ENCODE data around the gene MAP3K20. TPM values are rescaled to one million over a fixed set of nuclear protein-coding genes. Genes with fewer than 3 reads are reported as not detected.
"Not testable (repeated sequence)": the region's sequence is repeated elsewhere in the genome, so short reads cannot be mapped to it uniquely, and the experiment has no call there.

MAP3K20 gene
- total RNA-seq, 2 experiments from 2014 or later: 11.4 to 16.1 TPM

- DNase-seq (no peak), ATAC-seq (no peak)
- Mint-ChIP-seq H3K27ac (no peak overlapping the region), H3K36me3 (no peaks in the 10 kb centered on the region), H3K4me1 (peaks cover 13% of the 10 kb centered on the region), H3K27me3 (peaks cover 3% of the 10 kb centered on the region), H3K9me3 (ENCODE audit: low read depth) (no peaks in the 10 kb centered on the region), H3K4me3 (no peak overlapping the region)
- CTCF ChIA-PET: no interaction called here
These were observed 214.4 kb downstream of the MAP3K20 start for GRCh38 chr2:173290046-173290445.

GRCh38 chr2:173290518-173290917, 214.9 kb downstream of the MAP3K20 start:
- no peak overlapping the region for H3K4me3 Mint-ChIP-seq
- no peaks in the 10 kb centered on the region for H3K9me3 Mint-ChIP-seq (ENCODE audit: low read depth)
- no peak for ATAC-seq
- H3K36me3 Mint-ChIP-seq: no peaks in the 10 kb centered on the region
- no peak overlapping the region for H3K27ac Mint-ChIP-seq
- DNase-seq: no peak
- H3K27me3 Mint-ChIP-seq: peaks cover 3% of the 10 kb centered on the region
- H3K4me1 Mint-ChIP-seq: peaks cover 13% of the 10 kb centered on the region
- CTCF ChIA-PET: no interaction called here

GRCh38 chr2:173291412-173291811, 215.8 kb downstream of the MAP3K20 start:
- H3K9me3 Mint-ChIP-seq (ENCODE audit: low read depth): peaks cover 1% of the 10 kb centered on the region
- no peak overlapping the region for H3K27ac Mint-ChIP-seq
- H3K36me3 Mint-ChIP-seq: no peaks in the 10 kb centered on the region
- peaks cover 3% of the 10 kb centered on the region for H3K27me3 Mint-ChIP-seq
- ATAC-seq (no peak), DNase-seq (no peak)
- H3K4me3 Mint-ChIP-seq: no peak overlapping the region
- H3K4me1 Mint-ChIP-seq: peaks cover 10% of the 10 kb centered on the region
- CTCF ChIA-PET: interaction anchor here (0.5 kb wide), 1 partner anchor 1172 kb away, joined by 3 read pairs; no protein-coding TSS in a partner anchor

- H3K27ac Mint-ChIP-seq: no peak overlapping the region
- peaks cover 2% of the 10 kb centered on the region for H3K4me1 Mint-ChIP-seq
- peaks cover 3% of the 10 kb centered on the region for H3K27me3 Mint-ChIP-seq
- DNase-seq (no peak), ATAC-seq (no peak)
- peaks cover 3% of the 10 kb centered on the region for H3K36me3 Mint-ChIP-seq
- H3K4me3 Mint-ChIP-seq: no peak overlapping the region
- peaks cover 17% of the 10 kb centered on the region for H3K9me3 Mint-ChIP-seq (ENCODE audit: low read depth)
- CTCF ChIA-PET: no interaction called here
These were observed 220.6 kb downstream of the MAP3K20 start for GRCh38 chr2:173296235-173296634.

- peaks cover 3% of the 10 kb centered on the region for H3K36me3 Mint-ChIP-seq
- peaks cover 20% of the 10 kb centered on the region for H3K9me3 Mint-ChIP-seq (ENCODE audit: low read depth)
- no peak overlapping the region for H3K4me3 Mint-ChIP-seq
- CTCF ChIA-PET: no interaction called here
- no peaks in the 10 kb centered on the region for H3K27me3 Mint-ChIP-seq
- no peak overlapping the region for H3K27ac Mint-ChIP-seq
- ATAC-seq (no peak), DNase-seq (no peak)
- H3K4me1 Mint-ChIP-seq: peaks cover 2% of the 10 kb centered on the region
These were observed 223.0 kb downstream of the MAP3K20 start for GRCh38 chr2:173298536-173299097.

- ATAC-seq: no peak
- Mint-ChIP-seq H3K36me3 (peaks cover 3% of the 10 kb centered on the region), H3K4me3 (no peak overlapping the region), H3K4me1 (peaks cover 2% of the 10 kb centered on the region), H3K27me3 (no peaks in the 10 kb centered on the region), H3K9me3 (ENCODE audit: low read depth) (peaks cover 20% of the 10 kb centered on the region), H3K27ac (no peak overlapping the region)
- CTCF ChIA-PET: no interaction called here
- no peak for DNase-seq
These were observed 224.1 kb downstream of the MAP3K20 start for GRCh38 chr2:173299764-173300163.

GRCh38 chr2:173300458-173300857, 224.8 kb downstream of the MAP3K20 start:
- ATAC-seq: no peak
- H3K4me1 Mint-ChIP-seq: peaks cover 2% of the 10 kb centered on the region
- H3K27me3 Mint-ChIP-seq: no peaks in the 10 kb centered on the region
- no peak overlapping the region for H3K27ac Mint-ChIP-seq
- H3K36me3 Mint-ChIP-seq: peaks cover 3% of the 10 kb centered on the region
- peaks cover 20% of the 10 kb centered on the region for H3K9me3 Mint-ChIP-seq (ENCODE audit: low read depth)
- H3K4me3 Mint-ChIP-seq: no peak overlapping the region
- no peak for DNase-seq
- CTCF ChIA-PET: no interaction called here

GRCh38 chr2:173301549-173301948, 225.9 kb downstream of the MAP3K20 start:
- H3K36me3 Mint-ChIP-seq, CTCF ChIA-PET, H3K27me3 Mint-ChIP-seq, H3K4me3 Mint-ChIP-seq, H3K27ac Mint-ChIP-seq, H3K4me1 Mint-ChIP-seq, ATAC-seq, DNase-seq: not testable (repeated sequence)
- H3K9me3 Mint-ChIP-seq (ENCODE audit: low read depth): peaks cover 18% of the 10 kb centered on the region

GRCh38 chr2:173305303-173305702, 229.7 kb downstream of the MAP3K20 start:
- Mint-ChIP-seq H3K9me3 (ENCODE audit: low read depth) (peaks cover 9% of the 10 kb centered on the region), H3K4me3 (no peak overlapping the region), H3K4me1 (no peaks in the 10 kb centered on the region), H3K27me3 (no peaks in the 10 kb centered on the region), H3K36me3 (no peaks in the 10 kb centered on the region), H3K27ac (no peak overlapping the region)
- DNase-seq: no peak
- CTCF ChIA-PET: no interaction called here
- no peak for ATAC-seq

GRCh38 chr2:173307293-173307692, 231.6 kb downstream of the MAP3K20 start:
- no peaks in the 10 kb centered on the region for H3K4me1 Mint-ChIP-seq
- no peak overlapping the region for H3K27ac Mint-ChIP-seq
- CTCF ChIA-PET: interaction anchor here (1.3 kb wide), 1 partner anchor 21 kb away, joined by 3 read pairs; no protein-coding TSS in a partner anchor
- no peak overlapping the region for H3K4me3 Mint-ChIP-seq
- H3K36me3 Mint-ChIP-seq: no peaks in the 10 kb centered on the region
- no peak for ATAC-seq
- H3K27me3 Mint-ChIP-seq: no peaks in the 10 kb centered on the region
- no peak for DNase-seq
- no peaks in the 10 kb centered on the region for H3K9me3 Mint-ChIP-seq (ENCODE audit: low read depth)

GRCh38 chr2:173309370-173309769, 233.7 kb downstream of the MAP3K20 start:
- H3K4me1 Mint-ChIP-seq; H3K36me3 Mint-ChIP-seq; CTCF ChIA-PET; H3K9me3 Mint-ChIP-seq (ENCODE audit: low read depth); H3K4me3 Mint-ChIP-seq; H3K27me3 Mint-ChIP-seq; H3K27ac Mint-ChIP-seq; ATAC-seq; DNase-seq: not testable (repeated sequence)

GRCh38 chr2:173311844-173312606, 236.4 kb downstream of the MAP3K20 start:
- no peak for DNase-seq

More at GRCh38 chr2:173311844-173312606, 236.4 kb downstream of the MAP3K20 start:
- H3K27me3 Mint-ChIP-seq: peaks cover 7% of the 10 kb centered on the region
- H3K4me3 Mint-ChIP-seq: no peak overlapping the region
- no peaks in the 10 kb centered on the region for H3K36me3 Mint-ChIP-seq
- CTCF ChIA-PET: no interaction called here
- H3K4me1 Mint-ChIP-seq: no peaks in the 10 kb centered on the region
- H3K27ac Mint-ChIP-seq: no peak overlapping the region
- ATAC-seq: no peak
- H3K9me3 Mint-ChIP-seq (ENCODE audit: low read depth): no peaks in the 10 kb centered on the region
